Right lung (tissue), 5 donors: ENCODE measurements around the gene TAPT1. TPM values are rescaled to one million over a fixed set of nuclear protein-coding genes. Genes with fewer than 3 reads are reported as not detected.
"Not testable (repeated sequence)": the region's sequence is repeated elsewhere in the genome, so short reads cannot be mapped to it uniquely, and the experiment has no call there.

Experiments
- DNase-seq, 2 donors: peaks; one replicate each; pipeline ENCODE4 v3.0.0-alpha.2; 2013
- polyA plus RNA-seq, 5 donors: library from polyadenylated mRNA; unstranded; fragments of 120-200 nt; gene quantifications; one replicate each; pipeline versions ENCODE4 v1.2.1 to v1.2.3, GENCODE V29; 2013; ENCODE audit warnings: inconsistent platforms in 1 of 5, low replicate concordance in 1 of 5; ENCODE audit not compliant: insufficient read length in 5 of 5, insufficient read depth in 1 of 5

TAPT1 gene
- polyA plus RNA-seq, 5 donors, result 37.2 to 60.3 (median 54.7) TPM

DNA sequence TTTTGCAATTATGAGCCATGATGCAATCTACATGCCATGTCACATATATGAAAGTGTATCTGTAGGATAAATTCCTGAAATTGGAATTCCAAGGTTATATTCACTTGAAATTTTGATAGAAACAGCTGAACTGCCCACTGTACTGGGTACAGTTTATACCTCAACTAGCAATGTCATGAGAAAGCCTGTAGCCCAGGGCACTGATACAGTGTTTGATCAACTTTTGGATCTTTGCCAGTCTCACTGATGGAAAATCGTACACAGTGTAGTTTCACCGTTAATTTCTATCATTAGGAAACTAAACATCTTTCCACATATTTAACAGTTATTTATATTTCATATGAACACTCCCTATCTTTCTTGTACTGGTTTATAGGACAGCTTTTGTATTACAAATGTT is 34.2 kb downstream of the TAPT1 start:
- no peak for DNase-seq

GRCh38 chr4:16187455-16187854 is 38.8 kb downstream of the TAPT1 start:
- no peak for DNase-seq

DNA sequence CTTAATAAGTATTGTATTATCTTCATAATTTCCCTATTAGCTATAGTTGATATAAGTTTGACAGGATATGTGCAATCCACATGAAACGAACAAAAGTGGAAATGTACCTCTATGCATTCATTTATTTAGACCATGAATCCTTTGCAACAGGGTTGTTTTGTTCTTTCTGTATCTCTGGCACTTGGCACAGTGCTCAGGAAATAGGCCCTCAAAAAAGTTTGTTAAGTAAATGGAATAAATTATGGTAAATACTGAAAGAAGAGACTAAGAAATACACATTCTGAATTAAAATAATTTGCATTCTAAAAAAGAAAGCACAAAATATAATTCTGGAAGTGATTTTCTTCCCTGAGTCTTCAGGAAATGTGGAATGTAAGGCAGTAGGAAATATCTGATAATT is 39.3 kb downstream of the TAPT1 start:
- no peak for DNase-seq

GRCh38 chr4:16183604-16184003 is 42.7 kb downstream of the TAPT1 start:
- DNase-seq, result no peak

DNA sequence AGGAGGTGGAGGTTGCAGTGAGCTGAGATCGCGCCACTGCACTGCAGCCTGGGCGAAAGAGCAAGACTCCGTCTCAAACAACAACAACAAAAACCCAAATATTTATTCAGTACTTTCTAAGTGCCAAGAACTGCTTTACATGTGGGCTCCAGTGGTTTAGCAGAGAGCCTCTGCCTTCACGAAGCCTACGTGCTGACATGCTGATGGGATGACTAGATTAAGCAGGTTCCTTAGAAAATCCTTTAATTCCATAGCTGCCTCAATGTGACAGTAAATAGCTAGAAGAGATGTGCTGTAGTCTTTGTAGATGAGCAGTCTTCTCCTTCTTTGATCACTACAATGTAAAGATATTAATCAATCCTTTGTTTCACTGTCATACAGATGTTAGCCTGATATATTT is 49.6 kb downstream of the TAPT1 start:
- no peak for DNase-seq

- DNase-seq, result no peak
Measured at GRCh38 chr4:16171831-16172230, 54.4 kb downstream of the TAPT1 start.

DNA sequence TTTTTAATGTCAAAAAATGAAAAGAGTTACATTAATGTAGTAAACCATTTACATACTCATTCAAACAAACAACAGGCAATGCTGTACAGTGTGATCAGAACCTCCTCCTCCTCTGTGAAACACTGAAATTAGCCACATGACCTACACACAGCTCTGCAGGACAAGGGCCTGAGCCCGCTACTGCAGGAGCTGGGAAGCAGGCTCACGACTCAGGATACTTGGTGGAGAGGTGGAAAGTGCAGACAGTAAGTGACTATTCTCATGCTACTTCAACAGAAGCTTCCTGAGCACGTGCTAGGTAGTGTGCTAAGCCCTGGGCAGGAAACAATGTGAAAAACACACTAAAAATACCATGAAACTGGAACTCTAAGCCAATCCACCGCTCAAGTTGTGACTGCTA is 56.8 kb downstream of the TAPT1 start:
- DNase-seq, result no peak

GRCh38 chr4:16168710-16169388 is 57.4 kb downstream of the TAPT1 start:
- no peak for DNase-seq

GRCh38 chr4:16168144-16168543 is 58.1 kb downstream of the TAPT1 start:
- DNase-seq, result no peak

DNA sequence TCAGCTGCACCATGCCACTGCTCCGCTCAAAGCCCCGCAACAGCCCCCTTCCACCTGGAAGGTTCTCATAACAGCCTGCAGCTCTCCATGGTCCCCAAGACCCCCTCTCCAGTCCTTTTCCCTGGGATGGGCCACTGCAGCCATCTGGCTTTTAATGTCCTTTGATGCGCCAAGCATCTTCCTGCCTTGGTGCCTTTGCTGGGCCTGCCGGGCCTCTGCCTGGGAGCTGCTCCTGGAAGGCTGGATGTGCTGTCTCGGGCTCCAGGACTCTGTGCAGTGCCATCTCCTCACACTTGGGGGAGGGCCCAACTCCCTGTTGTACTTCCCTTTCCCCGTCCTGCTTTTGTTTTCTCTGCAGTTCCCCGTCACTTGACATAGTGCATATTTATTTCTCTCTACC is 60.3 kb downstream of the TAPT1 start:
- no peak for DNase-seq

GRCh38 chr4:16162891-16163290 is 63.4 kb downstream of the TAPT1 start:
- no peak for DNase-seq

- DNase-seq, result no peak
Measured at GRCh38 chr4:16161851-16162408, 64.3 kb downstream of the TAPT1 start.

DNA sequence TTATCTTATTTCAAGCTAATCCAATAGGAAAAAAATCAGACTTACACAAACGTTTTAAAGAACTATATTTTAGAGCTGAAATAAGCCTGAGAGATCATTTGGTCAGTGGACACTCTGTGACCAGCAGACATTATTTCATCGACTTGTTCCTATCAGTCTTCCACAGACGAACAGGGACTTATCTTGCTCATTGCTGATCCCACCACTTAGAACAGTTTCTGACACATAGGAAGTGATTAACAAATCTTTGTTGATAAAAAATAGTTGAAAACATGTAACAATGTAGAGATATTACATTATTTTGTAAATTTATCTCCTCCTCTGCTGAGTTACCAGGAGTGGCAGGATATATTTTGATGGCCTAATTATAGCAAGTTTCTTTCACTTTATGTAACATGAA is 65.8 kb downstream of the TAPT1 start:
- DNase-seq, result no peak

- no peak for DNase-seq
Measured at GRCh38 chr4:16159286-16159685, 67.0 kb downstream of the TAPT1 start.

- DNase-seq, result no peak
Measured at GRCh38 chr4:16158504-16158852, 67.8 kb downstream of the TAPT1 start.

- no peak for DNase-seq
Measured at GRCh38 chr4:16157609-16158503, 68.4 kb downstream of the TAPT1 start.

GRCh38 chr4:16155528-16156169 is 70.6 kb downstream of the TAPT1 start:
- DNase-seq, result no peak

- DNase-seq, result no peak
Measured at GRCh38 chr4:16154451-16154850, 71.8 kb downstream of the TAPT1 start.

DNA sequence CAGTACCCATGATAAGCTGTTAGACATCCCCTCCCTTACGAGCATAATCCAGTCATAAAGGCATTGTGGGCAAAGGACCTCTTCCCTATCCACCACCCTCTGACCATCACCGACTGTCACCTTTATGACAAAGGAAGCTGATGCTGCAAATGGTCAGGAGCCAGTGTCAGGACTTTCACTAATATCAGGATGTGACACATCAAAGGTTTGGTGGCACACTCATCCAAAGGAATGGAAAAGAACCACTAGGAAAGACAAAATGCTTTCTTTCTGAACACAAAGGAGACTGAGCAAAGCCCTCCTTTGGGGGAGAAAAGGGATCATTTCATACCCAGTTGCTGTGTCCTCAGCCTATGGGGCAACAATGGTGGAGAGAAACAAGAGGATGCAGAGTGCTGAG is 75.6 kb downstream of the TAPT1 start:
- no peak for DNase-seq

- DNase-seq, result not testable (repeated sequence)
Measured at GRCh38 chr4:16144913-16145312, 81.4 kb downstream of the TAPT1 start.

DNA sequence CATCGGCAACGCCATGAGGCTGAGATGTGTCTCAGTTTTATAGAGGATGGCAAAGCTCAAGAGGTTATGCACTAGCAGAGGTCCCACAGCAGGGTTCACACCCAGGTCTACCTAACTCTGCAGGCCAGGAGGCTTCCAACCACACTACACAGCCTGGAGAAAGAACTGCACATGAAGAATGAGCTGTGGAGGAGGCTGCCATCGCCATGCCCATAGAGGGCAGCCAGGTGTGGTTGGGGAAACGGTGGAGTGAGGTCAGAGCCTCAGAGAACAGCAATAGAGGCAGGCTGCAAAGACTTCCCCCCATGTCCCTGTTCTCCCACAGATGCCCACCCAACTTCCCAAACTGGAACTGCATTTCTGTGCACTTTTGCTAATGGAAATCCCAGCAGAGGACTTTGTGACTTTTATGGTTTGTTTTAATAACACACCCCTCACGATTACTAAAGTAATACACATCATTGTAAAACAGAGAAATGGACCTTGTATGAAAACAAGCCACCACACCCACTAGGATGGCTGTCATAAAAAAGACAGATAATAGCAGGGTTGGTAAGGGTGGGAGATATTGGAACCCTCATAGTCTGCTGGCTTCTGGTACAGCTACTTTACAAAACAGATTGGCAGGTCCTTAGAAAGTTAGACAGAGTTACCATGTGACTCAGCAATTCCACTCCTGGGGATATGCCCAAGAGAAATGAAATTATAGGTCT is 83.5 kb downstream of the TAPT1 start:
- no peak for DNase-seq

GRCh38 chr4:16140879-16141249 is 85.4 kb downstream of the TAPT1 start:
- peak in 1 of 2 donors; percentile 20 for DNase-seq
